HG03442 (cell line): Measurements from ENCODE around the gene CPM.
"Not testable (repeated sequence)": the region's sequence is repeated elsewhere in the genome, so short reads cannot be mapped to it uniquely, and the experiment has no call there.

Experiments
- ATAC-seq: cut with Tn5 transposase; IDR thresholded peaks from one replicate; pipeline ENCODE4 v1.9.1; 2021; ENCODE audit warnings: mild to moderate bottlenecking, moderate library complexity; ENCODE audit not compliant: unreplicated experiment

The CPM gene

DNA sequence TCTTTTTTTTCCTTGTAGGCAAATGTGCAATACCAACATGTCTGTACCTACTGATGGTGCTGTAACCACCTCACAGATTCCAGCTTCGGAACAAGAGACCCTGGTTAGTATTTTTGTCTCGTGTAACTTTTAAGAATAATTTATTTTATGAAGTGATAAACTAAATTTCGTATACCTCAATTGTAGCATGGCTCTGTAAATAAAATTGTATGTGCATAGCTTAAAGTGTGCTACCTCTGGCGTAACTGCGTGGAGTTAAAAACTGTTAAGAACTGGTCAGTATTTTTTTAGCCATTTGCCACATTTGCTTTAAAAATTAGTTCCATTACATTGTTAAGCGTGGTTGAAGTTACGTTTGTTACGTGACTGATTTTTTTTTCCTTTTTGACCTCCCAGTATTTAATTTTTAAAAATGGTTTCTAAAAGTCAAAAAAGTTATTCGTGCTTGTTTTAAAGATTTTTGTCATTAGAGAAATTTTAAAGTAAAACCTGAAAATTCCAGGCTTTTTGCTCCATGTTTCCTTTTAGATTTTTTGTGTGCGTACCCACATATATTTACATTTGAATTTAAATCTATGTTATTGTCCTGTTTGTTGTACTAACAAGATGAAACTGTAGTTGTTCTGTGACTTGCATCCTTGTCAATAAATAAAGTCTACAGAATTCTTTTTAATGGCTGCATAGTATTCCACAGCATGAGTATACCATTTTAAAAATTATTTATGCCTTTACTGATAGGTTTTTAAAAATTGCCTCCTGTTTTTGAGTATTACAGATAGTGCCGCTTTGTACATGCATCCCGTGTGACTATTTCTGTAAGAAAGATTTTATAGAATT is 123.6 kb downstream of the CPM start:
- ATAC-seq, result no peak

DNA sequence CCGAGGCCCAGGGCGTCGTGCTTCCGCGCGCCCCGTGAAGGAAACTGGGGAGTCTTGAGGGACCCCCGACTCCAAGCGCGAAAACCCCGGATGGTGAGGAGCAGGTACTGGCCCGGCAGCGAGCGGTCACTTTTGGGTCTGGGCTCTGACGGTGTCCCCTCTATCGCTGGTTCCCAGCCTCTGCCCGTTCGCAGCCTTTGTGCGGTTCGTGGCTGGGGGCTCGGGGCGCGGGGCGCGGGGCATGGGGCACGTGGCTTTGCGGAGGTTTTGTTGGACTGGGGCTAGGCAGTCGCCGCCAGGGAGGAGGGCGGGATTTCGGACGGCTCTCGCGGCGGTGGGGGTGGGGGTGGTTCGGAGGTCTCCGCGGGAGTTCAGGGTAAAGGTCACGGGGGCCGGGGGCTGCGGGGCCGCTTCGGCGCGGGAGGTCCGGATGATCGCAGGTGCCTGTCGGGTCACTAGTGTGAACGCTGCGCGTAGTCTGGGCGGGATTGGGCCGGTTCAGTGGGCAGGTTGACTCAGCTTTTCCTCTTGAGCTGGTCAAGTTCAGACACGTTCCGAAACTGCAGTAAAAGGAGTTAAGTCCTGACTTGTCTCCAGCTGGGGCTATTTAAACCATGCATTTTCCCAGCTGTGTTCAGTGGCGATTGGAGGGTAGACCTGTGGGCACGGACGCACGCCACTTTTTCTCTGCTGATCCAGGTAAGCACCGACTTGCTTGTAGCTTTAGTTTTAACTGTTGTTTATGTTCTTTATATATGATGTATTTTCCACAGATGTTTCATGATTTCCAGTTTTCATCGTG is 124.4 kb downstream of the CPM start:
- ATAC-seq, result peak; percentile 53

DNA sequence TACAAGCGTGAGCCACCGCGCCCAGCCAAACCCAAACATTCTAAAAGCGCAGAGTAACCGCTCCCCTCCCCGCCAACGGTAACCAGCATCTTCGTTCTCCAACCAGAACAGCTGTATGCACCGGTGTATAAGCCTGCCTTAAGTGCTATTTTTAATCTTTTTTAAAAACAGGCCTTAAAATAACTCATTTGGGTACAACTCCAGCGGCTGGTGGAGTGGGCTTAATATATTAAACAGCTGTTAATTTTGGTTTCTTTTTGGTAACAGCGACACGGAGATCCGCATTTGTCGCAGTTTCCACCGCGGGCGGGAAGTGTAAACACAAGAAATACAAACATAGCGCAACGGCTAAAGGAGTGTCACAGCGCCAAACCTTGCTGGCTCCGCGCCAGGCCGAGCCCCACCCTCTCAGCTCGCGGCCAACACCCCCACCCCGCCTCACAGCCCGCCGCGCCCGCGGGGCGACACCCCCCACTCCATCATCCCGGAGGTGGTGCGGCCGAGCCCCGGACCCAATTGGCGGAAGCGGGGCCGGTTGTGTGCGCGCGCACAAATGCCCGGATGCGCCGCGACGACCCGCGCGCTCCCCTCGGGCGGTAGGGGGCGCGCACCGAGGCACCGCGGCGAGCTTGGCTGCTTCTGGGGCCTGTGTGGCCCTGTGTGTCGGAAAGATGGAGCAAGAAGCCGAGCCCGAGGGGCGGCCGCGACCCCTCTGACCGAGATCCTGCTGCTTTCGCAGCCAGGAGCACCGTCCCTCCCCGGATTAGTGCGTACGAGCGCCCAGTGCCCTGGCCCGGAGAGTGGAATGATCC is 125.2 kb downstream of the CPM start, which contains the start of gene MDM2:
MDM2 (plus strand) TSS at position 602 of the 812 bp plus-strand sequence. CDS start 301 bp downstream, outside the sequence.
- ATAC-seq, result peak; percentile 69

DNA sequence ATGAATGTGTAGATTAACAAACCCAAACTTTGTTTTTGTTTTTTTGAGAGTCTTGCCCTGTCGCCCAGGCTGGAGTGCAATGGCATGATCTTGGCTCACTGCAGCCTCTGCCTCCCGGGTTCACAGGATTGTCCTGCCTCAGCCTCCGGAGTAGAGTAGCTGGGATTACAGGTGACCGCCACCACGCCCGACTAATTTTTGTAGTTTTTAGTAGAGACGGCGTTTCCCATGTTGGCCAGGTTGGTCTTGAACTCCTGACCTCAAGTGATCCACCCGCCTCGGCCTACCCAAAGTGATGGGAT is 125.7 kb downstream of the CPM start:
- ATAC-seq, result not testable (repeated sequence)

DNA sequence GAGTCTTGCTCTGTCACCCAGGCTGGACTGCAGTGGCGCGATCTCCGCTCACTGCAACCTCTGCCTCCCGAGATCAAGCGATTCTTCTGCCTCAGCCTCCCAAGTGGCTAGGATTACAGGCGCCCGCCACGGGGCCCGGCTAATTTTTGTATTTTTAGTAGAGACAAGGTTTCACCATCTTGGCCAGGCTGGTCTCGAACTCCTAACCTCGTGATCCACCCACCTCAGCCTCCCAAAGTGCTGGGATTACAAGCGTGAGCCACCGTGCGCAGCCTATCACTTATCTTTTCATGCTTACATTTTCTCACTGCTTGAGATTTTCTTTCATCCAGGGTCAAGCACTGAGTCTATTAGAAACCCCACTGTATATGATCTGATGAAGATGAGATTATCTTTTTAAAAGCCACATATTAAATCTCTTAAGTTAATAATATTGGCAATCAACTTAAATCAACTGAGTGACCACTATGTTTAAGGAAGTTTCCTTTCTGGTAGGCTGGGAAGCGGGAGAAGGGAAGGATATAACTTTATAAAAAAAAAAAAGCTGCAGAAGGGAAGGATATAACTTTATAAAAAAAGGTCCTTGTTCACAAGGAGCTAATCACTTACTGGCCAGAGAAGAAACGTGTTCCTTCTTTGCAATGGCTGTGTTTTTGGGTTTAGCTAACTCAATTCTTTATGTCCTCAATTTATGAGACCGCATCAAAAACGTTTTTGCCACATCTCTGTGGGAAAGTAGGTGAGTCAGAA is 126.3 kb downstream of the CPM start:
- ATAC-seq, result no peak

GRCh38 chr12:68805592-68806120 is 127.3 kb downstream of the CPM start:
- ATAC-seq, result no peak

DNA sequence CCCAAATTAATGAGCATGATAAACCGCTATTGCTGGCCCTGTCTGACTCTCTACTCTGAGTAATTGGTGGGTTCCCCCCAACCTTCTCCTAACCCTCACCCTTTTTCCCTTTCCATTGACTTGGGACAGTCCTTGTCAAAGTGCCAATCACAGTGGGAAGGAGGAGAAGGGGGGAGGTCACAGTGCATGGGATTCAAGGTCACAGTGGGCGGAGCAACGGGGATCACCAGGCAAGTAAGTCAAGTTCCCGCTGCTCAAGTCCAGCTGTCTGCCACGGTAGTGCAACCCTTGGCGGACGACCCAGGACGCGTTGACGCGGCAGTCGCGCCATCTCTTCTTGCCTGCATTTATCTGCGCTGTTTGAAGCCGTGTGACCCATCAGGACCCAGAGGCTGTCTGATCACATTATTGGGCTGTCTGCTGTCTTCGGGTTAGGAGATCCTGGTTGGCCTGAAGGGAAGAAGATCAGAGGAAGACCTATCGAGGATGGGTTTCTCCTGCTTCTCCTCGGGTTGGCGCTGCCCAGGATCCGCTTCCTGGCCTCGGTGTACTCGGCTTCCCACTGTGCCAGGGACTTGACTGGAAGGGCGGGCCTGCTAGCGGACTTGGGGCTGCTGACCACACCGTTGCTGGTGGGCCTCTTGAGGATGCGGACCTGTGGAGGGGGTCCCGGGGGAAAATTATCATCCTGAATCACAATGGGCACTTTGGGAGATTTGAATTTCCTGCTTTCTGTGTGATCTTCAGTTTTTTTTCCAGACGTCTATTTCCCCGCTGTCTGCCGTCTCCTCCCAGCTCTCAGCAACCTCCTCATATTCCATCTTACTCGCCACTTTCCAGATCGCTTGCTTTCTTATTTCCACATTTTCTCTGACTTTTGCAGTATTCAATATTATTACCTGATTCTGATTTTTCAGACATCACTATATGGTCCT is 128.0 kb downstream of the CPM start:
- no peak for ATAC-seq

DNA sequence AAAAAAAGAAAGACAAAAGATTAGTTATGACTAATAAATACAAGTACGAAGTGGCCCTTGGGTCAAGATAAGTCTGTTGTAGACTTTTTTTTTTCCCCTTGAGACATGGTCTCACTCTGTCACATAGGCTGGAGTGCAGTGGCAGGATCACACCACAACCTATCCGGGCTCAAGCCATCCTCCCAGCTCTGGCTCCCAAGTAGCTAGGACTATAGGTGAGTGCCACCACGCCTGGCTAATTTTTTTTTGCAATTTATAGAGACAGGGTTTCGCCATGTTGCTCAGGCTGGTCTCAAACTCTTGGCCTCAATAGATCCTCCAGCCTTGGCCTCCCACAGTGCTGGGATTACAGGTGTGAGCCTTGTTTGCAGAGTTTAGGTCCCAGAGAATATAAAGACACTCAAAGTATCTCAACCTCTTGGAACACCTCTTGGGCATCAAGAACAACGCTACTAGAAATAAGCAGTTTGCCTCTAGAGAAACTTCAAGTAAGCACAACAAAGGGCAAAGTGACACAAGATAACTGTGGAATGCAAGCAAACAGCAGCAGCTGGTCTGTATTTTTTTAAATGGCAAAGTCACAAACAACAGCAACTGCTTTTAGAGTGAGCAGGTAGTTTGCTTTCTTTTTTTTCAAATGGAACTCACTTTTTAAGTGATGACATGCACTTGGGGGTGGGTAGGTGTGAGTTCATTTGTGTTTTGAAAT is 128.9 kb downstream of the CPM start:
- no peak for ATAC-seq

DNA sequence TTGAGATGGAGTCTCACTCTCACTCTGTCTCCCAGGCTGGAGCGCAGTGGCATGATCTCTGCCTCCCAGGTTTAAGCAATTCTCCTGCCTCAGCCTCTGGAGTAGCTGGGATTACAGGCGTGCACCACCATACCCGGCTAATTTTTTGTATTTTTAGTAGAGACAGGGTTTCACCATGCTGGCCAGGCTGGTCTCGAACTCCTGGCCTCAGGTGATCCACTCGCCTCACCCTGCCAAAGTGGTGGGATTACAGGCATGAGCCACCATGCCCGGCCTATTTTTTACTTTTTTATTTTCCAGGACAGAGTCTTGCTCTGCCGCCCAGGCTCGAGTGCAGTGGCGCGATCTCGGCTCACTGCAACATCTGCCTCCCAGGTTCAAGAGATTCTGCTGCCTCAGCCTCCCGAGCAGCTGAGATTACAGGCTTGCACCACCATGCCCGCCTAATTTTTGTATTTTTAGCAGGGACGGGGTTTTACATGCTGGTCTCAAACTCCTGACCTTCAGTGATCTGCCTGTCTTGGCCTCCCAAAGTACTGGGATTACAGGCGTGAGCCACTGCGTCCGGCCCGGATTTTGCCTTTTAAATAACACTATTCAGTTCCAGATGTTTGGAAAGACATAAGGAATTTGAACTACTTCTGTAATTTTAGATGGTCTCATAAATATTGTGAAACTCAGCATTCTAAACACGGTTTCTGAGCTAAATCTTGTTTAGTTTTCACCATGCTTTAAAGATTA is 129.9 kb downstream of the CPM start:
- ATAC-seq, result not testable (repeated sequence)

DNA sequence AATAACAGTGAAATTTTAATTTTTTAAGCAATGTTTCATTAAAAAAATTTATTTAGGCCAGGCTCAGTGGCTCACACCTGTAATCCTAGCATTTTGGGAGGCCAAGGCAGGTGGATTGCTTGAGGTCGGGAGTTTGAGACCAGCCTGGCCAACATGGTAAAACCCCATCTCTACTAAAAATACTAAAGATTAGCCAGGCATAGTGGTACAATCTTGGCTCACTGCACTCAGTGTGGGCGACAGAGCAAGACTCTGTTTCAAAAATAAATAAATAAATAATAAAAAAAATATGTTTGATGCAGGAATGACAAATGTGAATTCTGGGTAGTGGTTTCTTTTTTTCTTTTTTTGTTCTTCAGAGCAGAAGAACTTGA is 130.6 kb downstream of the CPM start:
- ATAC-seq, result not testable (repeated sequence)
